Measurements from ENCODE around the gene FAR2.
"Not testable (repeated sequence)": the region's sequence is repeated elsewhere in the genome, so short reads cannot be mapped to it uniquely, and the experiment has no call there.

FAR2 gene

GRCh38 chr12:29155079-29155478 is 6.0 kb downstream of the FAR2 start:
- DNase-seq, result no peak

GRCh38 chr12:29157486-29157946 is 8.4 kb downstream of the FAR2 start:
- DNase-seq, result no peak

GRCh38 chr12:29158115-29158763 is 9.2 kb downstream of the FAR2 start:
- DNase-seq, result no peak

- DNase-seq, result no peak
These were observed 10.6 kb downstream of the FAR2 start for GRCh38 chr12:29159661-29160060.

- no peak for DNase-seq
These were observed 11.2 kb downstream of the FAR2 start for GRCh38 chr12:29160230-29160629.

GRCh38 chr12:29163146-29163545 is 14.1 kb downstream of the FAR2 start:
- no peak for DNase-seq

- DNase-seq, result no peak
These were observed 15.7 kb downstream of the FAR2 start for GRCh38 chr12:29164477-29165393.

- DNase-seq, result no peak
These were observed 18.4 kb downstream of the FAR2 start for GRCh38 chr12:29167445-29167844.

- DNase-seq, result no peak
These were observed 18.9 kb downstream of the FAR2 start for GRCh38 chr12:29167988-29168387.

- DNase-seq, result not testable (repeated sequence)
These were observed 20.9 kb downstream of the FAR2 start for GRCh38 chr12:29169978-29170377.

GRCh38 chr12:29170478-29171084 is 21.5 kb downstream of the FAR2 start:
- DNase-seq, result not testable (repeated sequence)

- DNase-seq, result no peak
These were observed 22.6 kb downstream of the FAR2 start for GRCh38 chr12:29171421-29172258.

GRCh38 chr12:29176941-29177340 is 27.9 kb downstream of the FAR2 start:
- DNase-seq, result no peak

- not testable (repeated sequence) for DNase-seq
These were observed 33.2 kb downstream of the FAR2 start for GRCh38 chr12:29182247-29182646.

GRCh38 chr12:29187756-29188155 is 38.7 kb downstream of the FAR2 start:
- no peak for DNase-seq

GRCh38 chr12:29191267-29191850 is 42.3 kb downstream of the FAR2 start:
- DNase-seq, result no peak

GRCh38 chr12:29198901-29199300 is 49.8 kb downstream of the FAR2 start:
- no peak for DNase-seq

- DNase-seq, result peak; percentile 1 to 65
These were observed 51.5 kb downstream of the FAR2 start for GRCh38 chr12:29200586-29200985.

- no peak for DNase-seq
These were observed 52.2 kb downstream of the FAR2 start for GRCh38 chr12:29201296-29201695.

GRCh38 chr12:29201746-29202145 is 52.7 kb downstream of the FAR2 start:
- no peak for DNase-seq

- DNase-seq, result no peak
These were observed 55.4 kb downstream of the FAR2 start for GRCh38 chr12:29204521-29204920.

- no peak for DNase-seq
These were observed 58.0 kb downstream of the FAR2 start for GRCh38 chr12:29207120-29207519.

Measured in NCI-H2081 (cell line).